Endodermal cell (in vitro differentiated cells): ENCODE measurements around the gene PDE10A. TPM values are rescaled to one million over a fixed set of nuclear protein-coding genes. Genes with fewer than 3 reads are reported as not detected.

Source experiments
- DNase-seq: peaks from one replicate; pipeline ENCODE4 v3.0.0-alpha.2; 2017
- H3K27ac ChIP-seq: 2 replicates; pipeline ENCODE4 v1.5.1; 2013; ENCODE audit warnings: mild to moderate bottlenecking, low read depth, low read length, moderate library complexity
- H3K27me3 ChIP-seq: 2 replicates; pipeline ENCODE4 v1.6.1; 2013; ENCODE audit warnings: mild to moderate bottlenecking, low read length, moderate library complexity; ENCODE audit not compliant: insufficient read depth, control insufficient read depth, poor library complexity, severe bottlenecking
- H3K36me3 ChIP-seq: 2 replicates; pipeline ENCODE4 v1.7.0; 2013; ENCODE audit warnings: mild to moderate bottlenecking, low read length, moderate library complexity; ENCODE audit not compliant: control insufficient read depth, insufficient read depth
- H3K4me1 ChIP-seq: one replicate; pipeline ENCODE4 v1.7.0; 2013; ENCODE audit warnings: low read length; ENCODE audit not compliant: control insufficient read depth, insufficient read depth
- H3K4me3 ChIP-seq: 2 replicates; pipeline ENCODE4 v1.5.1; 2013; ENCODE audit warnings: mild to moderate bottlenecking, low read length, moderate library complexity
- H3K9ac ChIP-seq: 2 replicates; pipeline ENCODE4 v1.6.1; 2013; ENCODE audit warnings: mild to moderate bottlenecking, low read length, moderate library complexity; ENCODE audit not compliant: poor library complexity, severe bottlenecking; ENCODE audit errors: extremely low read depth
- H3K9me3 ChIP-seq: 2 replicates; pipeline ENCODE4 v1.6.1; 2013; ENCODE audit warnings: mild to moderate bottlenecking, low read length, moderate library complexity; ENCODE audit not compliant: control insufficient read depth
- H3K27ac Mint-ChIP-seq: 2 replicates; pipeline ENCODE4 v1.8.0; 2020; ENCODE audit warnings: mixed read lengths
- H3K27me3 Mint-ChIP-seq: 2 replicates; pipeline ENCODE4 v1.8.0; 2021; ENCODE audit warnings: mild to moderate bottlenecking, mixed read lengths; ENCODE audit not compliant: insufficient read depth
- H3K36me3 Mint-ChIP-seq: 2 replicates; pipeline ENCODE4 v1.8.0; 2020; ENCODE audit warnings: low read depth, mixed read lengths
- H3K4me1 Mint-ChIP-seq: 2 replicates; pipeline ENCODE4 v1.8.0; 2020; ENCODE audit warnings: mixed read lengths
- H3K4me3 Mint-ChIP-seq: 2 replicates; pipeline ENCODE4 v1.8.0; 2020; ENCODE audit warnings: mild to moderate bottlenecking, moderate library complexity, mixed read lengths
- H3K9me3 Mint-ChIP-seq: 2 replicates; pipeline ENCODE4 v1.8.0; 2020; ENCODE audit warnings: mild to moderate bottlenecking, mixed read lengths
- CTCF ChIP-seq: fragments of 200-600 bp; sonication (generic); conservative IDR thresholded peaks from 2 replicates; pipeline ENCODE4 v1.5.0; 2021; ENCODE audit warnings: antibody characterized with exemption, mild to moderate bottlenecking
- WGBS, 2 experiments: methylation state at CpG; one replicate each; pipeline versions ENCODE4 v1.1.5 to v1.1.7; 2013; ENCODE audit warnings: missing lambda C conversion rate in 2 of 2, mixed read lengths in 1 of 2; ENCODE audit not compliant: insufficient coverage in 1 of 2, insufficient read length in 1 of 2; 5-methylcytosine and 5-hydroxymethylcytosine counted together
- total RNA-seq, 2 donors: library from RNA; stranded (reverse); fragmentation: NEBNext Ultra II Directional in 1 of 2; extraction: Animal tissue kit (Norgen Biotek cat#: 25700) in 1 of 2; gene quantifications; 2 replicates in 1 of 2; 3 replicates in 1 of 2; pipeline ENCODE4 v1.2.1, GENCODE V29; 2021

The PDE10A gene
- total RNA-seq, 2 donors from 2014 or later, result 22.8 to 27.8 TPM

GRCh38 chr6:165545806-165546205, 117.2 kb downstream of the PDE10A start:
- H3K27me3 ChIP-seq, result no peaks in the 10 kb centered on the region
- no peak overlapping the region for H3K27ac ChIP-seq
- Mint-ChIP-seq H3K4me3 (no peak overlapping the region), H3K27ac (no peak overlapping the region), H3K36me3 (peaks cover 7% of the 10 kb centered on the region), H3K27me3 (no peaks in the 10 kb centered on the region), H3K4me1 (peaks cover 12% of the 10 kb centered on the region), H3K9me3 (no peaks in the 10 kb centered on the region)
- TF ChIP-seq CTCF, result no peak
- H3K36me3 ChIP-seq, result peaks cover 9% of the 10 kb centered on the region
- no peak for DNase-seq
- H3K4me3 ChIP-seq, result no peak overlapping the region
- H3K4me1 ChIP-seq, result peaks cover 3% of the 10 kb centered on the region
- no peaks in the 10 kb centered on the region for H3K9me3 ChIP-seq
- 89% methylated on average over 2 of the region's 2 CpGs; no CpG with 5 or more reads in 1 of the 2 experiments for WGBS, 2 experiments
- H3K9ac ChIP-seq, result no peak overlapping the region

- H3K27ac ChIP-seq, result no peak overlapping the region
- H3K4me3 ChIP-seq, result no peak overlapping the region
- no peaks in the 10 kb centered on the region for H3K9me3 Mint-ChIP-seq
- TF ChIP-seq CTCF, result no peak
- no peak overlapping the region for H3K27ac Mint-ChIP-seq
- H3K4me3 Mint-ChIP-seq, result no peak overlapping the region
- H3K27me3 ChIP-seq, result no peaks in the 10 kb centered on the region
- no peak overlapping the region for H3K9ac ChIP-seq
- H3K4me1 Mint-ChIP-seq, result peaks cover 12% of the 10 kb centered on the region
- no peak for DNase-seq
- 96 to 100% methylated on average over 2 to 3 of the region's 4 CpGs for WGBS, 2 experiments
- H3K36me3 Mint-ChIP-seq, result peaks cover 12% of the 10 kb centered on the region
- H3K9me3 ChIP-seq, result no peaks in the 10 kb centered on the region
- H3K27me3 Mint-ChIP-seq, result no peaks in the 10 kb centered on the region
- peaks cover 3% of the 10 kb centered on the region for H3K4me1 ChIP-seq
- H3K36me3 ChIP-seq, result peaks cover 13% of the 10 kb centered on the region
These were observed 119.3 kb downstream of the PDE10A start for GRCh38 chr6:165543781-165544180.

- Mint-ChIP-seq H3K4me1 (no peaks in the 10 kb centered on the region), H3K4me3 (no peak overlapping the region), H3K27ac (no peak overlapping the region), H3K27me3 (no peaks in the 10 kb centered on the region), H3K9me3 (no peaks in the 10 kb centered on the region), H3K36me3 (peaks cover 8% of the 10 kb centered on the region)
- Histone ChIP-seq H3K27ac (no peak overlapping the region), H3K9ac (no peak overlapping the region), H3K36me3 (peaks cover 8% of the 10 kb centered on the region), H3K9me3 (peaks cover 4% of the 10 kb centered on the region), H3K27me3 (no peaks in the 10 kb centered on the region), H3K4me3 (no peak overlapping the region), H3K4me1 (no peaks in the 10 kb centered on the region)
- WGBS, 2 experiments, result 95 to 97% methylated on average over 2 to 4 of the region's 4 CpGs
- no peak for DNase-seq
- TF ChIP-seq CTCF, result no peak
These were observed 126.1 kb downstream of the PDE10A start for GRCh38 chr6:165536911-165537310.
